K562 (cell line): ENCODE measurements around the gene TIFAB. TPM values are rescaled to one million over a fixed set of nuclear protein-coding genes. Genes with fewer than 3 reads are reported as not detected.

Source experiments
- ATAC-seq: fragments of 200-7000 bp; cut with Tn5 transposase; 3 replicates; pipeline ENCODE4 v1.9.1; 2020; ENCODE audit warnings: moderate library complexity
- BruUV-seq: library from RNA; stranded (reverse); fragments of 400-500 nt; replicated peaks from 2 replicates; lab custom pipeline; 2021; lab: Mats Ljungman, UMichigan
- CTCF ChIA-PET: fragments of 300-600 bp; formaldehyde crosslinking; extraction: SDS; loops from one replicate; lab custom pipeline; 2021; ENCODE audit warnings: low intra/inter-chr PET ratio; lab: Yijun Ruan, JAX
- POLR2A ChIA-PET: fragments of 300-600, 350-650 bp; sonication (Branson Sonifier 250); formaldehyde crosslinking; extraction: SDS; loops from one replicate; lab custom pipeline; 2021; ENCODE audit warnings: antibody characterized with exemption, inconsistent platforms; lab: Yijun Ruan, JAX
- DNase-seq, 4 experiments: peaks; one replicate each; pipeline versions ENCODE4 v3.0.0 to v3.0.0-alpha.2; 2011 to 2018; ENCODE audit warnings: low spot score in 3 of 4, mixed read lengths in 3 of 4; ENCODE audit errors: extremely low read depth in 1 of 4
- FAIRE-seq: peaks from 2 replicates; lab custom pipeline; 2011; peaks lifted over from hg19 to GRCh38; lab: Jason Lieb, UNC
- H2AFZ ChIP-seq: 2 replicates; pipeline ENCODE4 v1.6.0; 2011; ENCODE audit warnings: low read depth, low read length, control low read depth, inconsistent platforms
- H3K27ac ChIP-seq: fragments of 200-600 bp; 3 replicates; pipeline ENCODE4 v1.8.0; 2011; ENCODE audit warnings: low read depth, mild to moderate bottlenecking, control low read depth, inconsistent platforms, low read length, moderate library complexity, mixed read lengths; ENCODE audit errors: extremely low read depth
- H3K27me3 ChIP-seq, 2 experiments: fragments of 300-600 bp in 1 of 2; 2 replicates in 1 of 2; 3 replicates in 1 of 2; pipeline versions ENCODE4 v1.6.0 to v1.8.0; 2011; ENCODE audit warnings: inconsistent platforms in 2 of 2, low read length in 2 of 2, mild to moderate bottlenecking in 1 of 2, mixed read lengths in 1 of 2, moderate library complexity in 1 of 2; ENCODE audit not compliant: control insufficient read depth in 2 of 2, insufficient read depth in 2 of 2
- H3K36me3 ChIP-seq: fragments of 300-600 bp; 3 replicates; pipeline ENCODE4 v1.8.0; 2011; ENCODE audit warnings: mild to moderate bottlenecking, low read length, inconsistent platforms; ENCODE audit not compliant: control insufficient read depth, insufficient read depth
- H3K4me1 ChIP-seq, 2 experiments: fragments of 200-600 bp in 1 of 2; replicated peaks in 1 of 2; 2 replicates in 1 of 2; 3 replicates in 1 of 2; pipeline versions ENCODE4 v1.5.1 to v1.8.0; 2011; ENCODE audit warnings: inconsistent platforms in 2 of 2, low read length in 2 of 2, mild to moderate bottlenecking in 1 of 2, mixed read lengths in 1 of 2, moderate library complexity in 1 of 2; ENCODE audit not compliant: control insufficient read depth in 2 of 2, insufficient read depth in 2 of 2
- H3K4me2 ChIP-seq: 2 replicates; pipeline ENCODE4 v1.6.1; 2011; ENCODE audit warnings: low read length, control low read depth, inconsistent platforms, mixed read lengths; ENCODE audit not compliant: insufficient read depth
- H3K4me3 ChIP-seq: fragments of 200-600 bp; sonication (generic), shearing (Covaris generic); 2 replicates; pipeline ENCODE4 v1.5.1; 2016; ENCODE audit warnings: control low read depth, inconsistent platforms
- H3K79me2 ChIP-seq: fragments of 200-600 bp; 3 replicates; pipeline ENCODE4 v1.8.0; 2011; ENCODE audit warnings: low read length, inconsistent platforms; ENCODE audit not compliant: control insufficient read depth, insufficient read depth
- H3K9ac ChIP-seq, 2 experiments: 2 replicates each; pipeline versions ENCODE4 v1.6.0 to v1.6.1; 2011; ENCODE audit warnings: low read depth in 2 of 2, low read length in 2 of 2, control low read depth in 1 of 2, inconsistent platforms in 1 of 2, mild to moderate bottlenecking in 1 of 2, mixed read lengths in 1 of 2; ENCODE audit not compliant: insufficient read depth in 1 of 2
- H3K9me1 ChIP-seq: one replicate; pipeline ENCODE4 v1.6.0; 2011; ENCODE audit warnings: inconsistent platforms, mild to moderate bottlenecking, low read length, moderate library complexity; ENCODE audit not compliant: control insufficient read depth, insufficient read depth
- H3K9me3 ChIP-seq: replicated peaks from 2 replicates; pipeline ENCODE4 v1.5.1; 2011; ENCODE audit warnings: low read depth, low read length, inconsistent platforms; ENCODE audit not compliant: control insufficient read depth, insufficient read depth
- H4K20me1 ChIP-seq: replicated peaks from 2 replicates; pipeline ENCODE4 v1.6.1; 2011; ENCODE audit warnings: low read length, inconsistent platforms, mixed read lengths; ENCODE audit not compliant: control insufficient read depth, insufficient read depth
- ARID3B ChIP-seq: fragments of 250-450 bp; sonication (Bioruptor Pico); IDR thresholded peaks from 2 replicates; pipeline ENCODE4 v1.4.0; 2020; ENCODE audit warnings: borderline replicate concordance
- ARNT ChIP-seq, 2 experiments: fragments of 450-650 bp; IDR thresholded peaks; 2 replicates each; pipeline ENCODE4 v1.6.1; 2016; ENCODE audit warnings: mild to moderate bottlenecking in 1 of 2
- CEBPG ChIP-seq, 3 experiments: fragments of 200-800 bp in 1 of 3; sonication (Bioruptor generic) in 1 of 3; sonication (generic) in 1 of 3; formaldehyde crosslinking in 1 of 3; IDR thresholded peaks in 2 of 3; conservative IDR thresholded peaks in 1 of 3; 2 replicates each; pipeline versions ENCODE4 v1.6.1 to v1.8.0; 2016 to 2022; ENCODE audit warnings: missing compliant biosample characterization in 2 of 3, missing genetic modification characterization in 2 of 3, mild to moderate bottlenecking in 1 of 3, missing genetic modification reagents in 1 of 3
- CHD2 ChIP-seq: IDR thresholded peaks from 2 replicates; pipeline ENCODE4 v1.6.1; 2011; ENCODE audit warnings: low read depth, low read length
- E2F3 ChIP-seq: fragments of 250-450 bp; sonication (Bioruptor Pico); IDR thresholded peaks from 2 replicates; pipeline ENCODE4 v1.4.0; 2020; ENCODE audit warnings: mild to moderate bottlenecking
- ESRRA ChIP-seq: fragments of 450-650 bp; IDR thresholded peaks from 2 replicates; pipeline ENCODE4 v1.6.1; 2014; ENCODE audit warnings: low read depth, mild to moderate bottlenecking, moderate library complexity, borderline replicate concordance
- FOSL1 ChIP-seq: fragments of 200-800 bp; sonication (Bioruptor generic); conservative IDR thresholded peaks from 2 replicates; pipeline ENCODE4 v1.6.1; 2016; ENCODE audit warnings: missing genetic modification characterization, missing compliant biosample characterization
- HMG20B ChIP-seq: fragments of 250-450 bp; sonication (Bioruptor Pico); IDR thresholded peaks from 2 replicates; pipeline ENCODE4 v1.5.0; 2021; ENCODE audit warnings: mild to moderate bottlenecking
- HNRNPK ChIP-seq: fragments of 200-400 bp; formaldehyde crosslinking; IDR thresholded peaks from one replicate; pipeline ENCODE4 v1.6.1; 2018; ENCODE audit warnings: mild to moderate bottlenecking, low read depth, low read length; ENCODE audit not compliant: poor library complexity, severe bottlenecking
- MCM2 ChIP-seq: fragments of 450-650 bp; IDR thresholded peaks from 2 replicates; pipeline ENCODE4 v1.6.1; 2017; ENCODE audit warnings: low read depth, mild to moderate bottlenecking
- MYBL2 ChIP-seq, 2 experiments: fragments of 450-650 bp in 1 of 2; sonication (generic) in 1 of 2; formaldehyde crosslinking in 1 of 2; IDR thresholded peaks; 2 replicates each; pipeline versions ENCODE4 v1.6.1 to v1.8.1; 2017 to 2022; ENCODE audit warnings: borderline replicate concordance in 1 of 2, inconsistent platforms in 1 of 2, low read depth in 1 of 2, mild to moderate bottlenecking in 1 of 2, missing genetic modification reagents in 1 of 2, moderate library complexity in 1 of 2
- NBN ChIP-seq: fragments of 450-650 bp; IDR thresholded peaks from 2 replicates; pipeline ENCODE4 v1.6.1; 2016; ENCODE audit warnings: low read depth, mild to moderate bottlenecking
- RNF2 ChIP-seq: sonication (generic); IDR thresholded peaks from 2 replicates; pipeline ENCODE4 v1.6.1; 2016
- SOX6 ChIP-seq: fragments of 450-650 bp; IDR thresholded peaks from 2 replicates; pipeline ENCODE4 v1.6.1; 2014; ENCODE audit warnings: mild to moderate bottlenecking
- SRSF9 ChIP-seq: fragments of 200-400 bp; formaldehyde crosslinking; IDR thresholded peaks from 2 replicates; pipeline ENCODE4 v1.6.1; 2017; ENCODE audit warnings: low read depth, low read length, borderline replicate concordance
- TFAM ChIP-seq: fragments of 250-450 bp; sonication (Bioruptor Pico); conservative IDR thresholded peaks from 2 replicates; pipeline ENCODE4 v1.5.0; 2021; ENCODE audit warnings: mild to moderate bottlenecking, moderate library complexity
- ZFP30 ChIP-seq: fragments of 250-450 bp; sonication (Bioruptor Pico); IDR thresholded peaks from 2 replicates; pipeline ENCODE4 v1.8.0; 2022; ENCODE audit warnings: moderate library complexity, mild to moderate bottlenecking, inconsistent platforms, borderline replicate concordance
- WGBS: fragments of 100-300 bp; shearing (Covaris generic); methylation state at CpG from one replicate; pipeline ENCODE4 v1.1.6; 2016; ENCODE audit warnings: low coverage, mixed read lengths; ENCODE audit not compliant: insufficient coverage; ENCODE audit errors: missing lambda C conversion rate; 5-methylcytosine and 5-hydroxymethylcytosine counted together
- in situ Hi-C: fragments of 300-500 bp; cut with MboI; formaldehyde crosslinking; loops from 4 replicates; pipeline ENCODE4 v1.15.0; 2018; ENCODE audit warnings: inconsistent platforms, mixed read lengths
- intact Hi-C: fragments of 100-400 bp; cut with micrococcal nuclease; formaldehyde crosslinking; loops from 2 replicates; pipeline ENCODE4 v1.14.2; 2022
- polyA plus RNA-seq, 8 experiments: library from polyadenylated mRNA; depleted of rRNA in 4 of 8; stranded (reverse) in 5 of 8; unstranded in 3 of 8; fragments of >200 nt; fragmentation: Nextera tagmentation in 2 of 8; fragmentation: Illumina TruSeq in 1 of 8; extraction: Ambion mirVana in 2 of 8; extraction: Trizol in 1 of 8; gene quantifications; 2 replicates each; pipeline versions ENCODE4 v1.2.1 to v1.2.3, GENCODE V29; 2011 to 2014; ENCODE audit warnings: inconsistent platforms in 1 of 8, missing spikeins in 1 of 8
- total RNA-seq, 7 experiments: library from RNA; depleted of rRNA in 6 of 7; stranded (reverse); fragments of >200 nt in 6 of 7; fragmentation: Illumina TruSeq in 2 of 7; extraction: Trizol in 2 of 7; gene quantifications; 2 replicates each; pipeline versions ENCODE4 v1.2.1 to v1.2.3, GENCODE V29; 2011 to 2021; ENCODE audit warnings: low replicate concordance in 1 of 7
- TF ChIP-seq, protein P1 (sequence below): fragments of 250-450 bp; sonication (Bioruptor Pico); IDR thresholded peaks from 2 replicates; pipeline ENCODE4 v1.8.0; 2022; ENCODE audit warnings: inconsistent platforms, mild to moderate bottlenecking, moderate library complexity, borderline replicate concordance
- TF ChIP-seq, protein P2 (sequence below): sonication (generic); formaldehyde crosslinking; IDR thresholded peaks from 2 replicates; pipeline ENCODE4 v1.4.0; 2020; ENCODE audit warnings: mild to moderate bottlenecking, missing genetic modification reagents

TIFAB gene
- total and polyA plus RNA-seq, 9 of the 15 experiments (the other 6 are each of a cell fraction or from before 2014, with no cell fraction given), result not detected

GRCh38 chr5:135446615-135447014 is 5.5 kb downstream of the TIFAB start:
- Histone ChIP-seq H3K79me2 (no peaks in the 10 kb centered on the region), H3K4me1 (peaks cover 0 to 12% of the 10 kb centered on the region in 2 experiments; a peak in 2 of 5 replicates), H3K4me3 (no peak overlapping the region), H3K27ac (no peak overlapping the region), H4K20me1 (no peaks in the 10 kb centered on the region; the same call in 1 of the 2 replicates), H2AFZ (no peak overlapping the region), H3K9me1 (no peaks in the 10 kb centered on the region), H3K9ac (no peak overlapping the region), H3K27me3 (no peaks in the 10 kb centered on the region; a peak in 1 of 5 replicates), H3K36me3 (no peaks in the 10 kb centered on the region), H3K9me3 (no peaks in the 10 kb centered on the region), H3K4me2 (no peak overlapping the region)
- intact Hi-C loops (no loop called here), in situ Hi-C loops (no loop called here)
- POLR2A ChIA-PET, result interaction anchor here (0.9 to 1.6 kb wide), 2 partner anchors 9 to 52 kb away, joined by 3 read pairs; no protein-coding TSS in a partner anchor
- DNase-seq (no peak), FAIRE-seq (no peak), ATAC-seq (no peak)
- CTCF ChIA-PET, result no interaction called here
- WGBS, result 36% methylated on average over 7 of the region's 7 CpGs
- BruUV-seq, result no TSS peak
- no peak for TF ChIP-seq FOSL1 (tag)
- no peak for TF ChIP-seq CEBPG (CRISPR knock-in tag; IDR thresholded peaks at IDR 0.05)
- no peak for TF ChIP-seq CEBPG (tag; conservative IDR thresholded peaks at IDR 0.05 in 1 of 2, IDR thresholded peaks at IDR 0.05 in 1 of 2)
- no peak for TF ChIP-seq ZFP30
- TF ChIP-seq HMG20B (CRISPR knock-in tag), result no peak
- TF ChIP-seq CHD2, result no peak
- TF ChIP-seq RNF2, result no peak
- no peak for TF ChIP-seq E2F3 (CRISPR knock-in tag)
- TF ChIP-seq ARNT (IDR thresholded peaks at IDR 0.05), result no peak
- TF ChIP-seq, protein P1, sequence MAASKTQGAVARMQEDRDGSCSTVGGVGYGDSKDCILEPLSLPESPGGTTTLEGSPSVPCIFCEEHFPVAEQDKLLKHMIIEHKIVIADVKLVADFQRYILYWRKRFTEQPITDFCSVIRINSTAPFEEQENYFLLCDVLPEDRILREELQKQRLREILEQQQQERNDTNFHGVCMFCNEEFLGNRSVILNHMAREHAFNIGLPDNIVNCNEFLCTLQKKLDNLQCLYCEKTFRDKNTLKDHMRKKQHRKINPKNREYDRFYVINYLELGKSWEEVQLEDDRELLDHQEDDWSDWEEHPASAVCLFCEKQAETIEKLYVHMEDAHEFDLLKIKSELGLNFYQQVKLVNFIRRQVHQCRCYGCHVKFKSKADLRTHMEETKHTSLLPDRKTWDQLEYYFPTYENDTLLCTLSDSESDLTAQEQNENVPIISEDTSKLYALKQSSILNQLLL (CRISPR knock-in tag), result no peak
- no peak for TF ChIP-seq HNRNPK
- no peak for TF ChIP-seq TFAM (CRISPR knock-in tag)
- no peak for TF ChIP-seq ARID3B (CRISPR knock-in tag)
- no peak for TF ChIP-seq SRSF9
- no peak for TF ChIP-seq NBN
- TF ChIP-seq MCM2, result no peak
- TF ChIP-seq, protein P2, sequence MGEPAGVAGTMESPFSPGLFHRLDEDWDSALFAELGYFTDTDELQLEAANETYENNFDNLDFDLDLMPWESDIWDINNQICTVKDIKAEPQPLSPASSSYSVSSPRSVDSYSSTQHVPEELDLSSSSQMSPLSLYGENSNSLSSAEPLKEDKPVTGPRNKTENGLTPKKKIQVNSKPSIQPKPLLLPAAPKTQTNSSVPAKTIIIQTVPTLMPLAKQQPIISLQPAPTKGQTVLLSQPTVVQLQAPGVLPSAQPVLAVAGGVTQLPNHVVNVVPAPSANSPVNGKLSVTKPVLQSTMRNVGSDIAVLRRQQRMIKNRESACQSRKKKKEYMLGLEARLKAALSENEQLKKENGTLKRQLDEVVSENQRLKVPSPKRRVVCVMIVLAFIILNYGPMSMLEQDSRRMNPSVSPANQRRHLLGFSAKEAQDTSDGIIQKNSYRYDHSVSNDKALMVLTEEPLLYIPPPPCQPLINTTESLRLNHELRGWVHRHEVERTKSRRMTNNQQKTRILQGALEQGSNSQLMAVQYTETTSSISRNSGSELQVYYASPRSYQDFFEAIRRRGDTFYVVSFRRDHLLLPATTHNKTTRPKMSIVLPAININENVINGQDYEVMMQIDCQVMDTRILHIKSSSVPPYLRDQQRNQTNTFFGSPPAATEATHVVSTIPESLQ (CRISPR knock-in tag), result no peak
- TF ChIP-seq MYBL2 (IDR thresholded peaks at IDR 0.05; ENCODE audit: low read depth), result no peak
- no peak for TF ChIP-seq MYBL2 (CRISPR knock-in tag; IDR thresholded peaks at IDR 0.05; ENCODE audit: borderline replicate concordance)
- no peak for TF ChIP-seq ESRRA
- no peak for TF ChIP-seq SOX6
